MM.1S (cell line): ENCODE measurements around the gene TSPAN4.

Experiments used
- DNase-seq: peaks from one replicate; pipeline ENCODE4 v3.0.0-alpha.2; 2015
- H2AFZ ChIP-seq: fragments of 300-600 bp; sonication (generic); 2 replicates; pipeline ENCODE4 v1.6.0; 2016; ENCODE audit warnings: antibody characterized with exemption, low read length
- H3F3A ChIP-seq: fragments of 300-600 bp; sonication (generic); 2 replicates; pipeline ENCODE4 v1.6.1; 2016; ENCODE audit warnings: mild to moderate bottlenecking, antibody characterized with exemption, low read length, moderate library complexity, mixed read lengths; ENCODE audit not compliant: insufficient read depth
- H3K27ac ChIP-seq: fragments of 300-600 bp; sonication (generic); 2 replicates; pipeline ENCODE4 v1.5.1; 2016; ENCODE audit warnings: mild to moderate bottlenecking, low read length
- H3K27me3 ChIP-seq: fragments of 300-600 bp; sonication (generic); replicated peaks from 2 replicates; pipeline ENCODE4 v1.6.0; 2016; ENCODE audit warnings: low read length; ENCODE audit not compliant: insufficient read depth
- H3K36me3 ChIP-seq: fragments of 300-600 bp; sonication (generic); replicated peaks from 2 replicates; pipeline ENCODE4 v1.6.1; 2016; ENCODE audit warnings: mild to moderate bottlenecking, low read length, mixed read lengths; ENCODE audit not compliant: insufficient read depth
- H3K4me1 ChIP-seq: fragments of 300-600 bp; sonication (generic); 2 replicates; pipeline ENCODE4 v1.6.1; 2016; ENCODE audit warnings: low read length, mixed read lengths
- H3K4me2 ChIP-seq: fragments of 300-600 bp; sonication (generic); 2 replicates; pipeline ENCODE4 v1.6.0; 2016; ENCODE audit warnings: low read depth, low read length
- H3K4me3 ChIP-seq: fragments of 300-600 bp; sonication (generic); 2 replicates; pipeline ENCODE4 v1.5.1; 2016; ENCODE audit warnings: low read length, mixed read lengths
- H3K79me2 ChIP-seq: fragments of 300-600 bp; sonication (generic); 2 replicates; pipeline ENCODE4 v1.6.1; 2016; ENCODE audit warnings: mixed run types, low read length, mixed read lengths
- H3K9ac ChIP-seq: fragments of 300-600 bp; sonication (generic); 2 replicates; pipeline ENCODE4 v1.6.1; 2016; ENCODE audit warnings: low read length, mixed read lengths
- H3K9me2 ChIP-seq: fragments of 300-600 bp; sonication (generic); replicated peaks from 2 replicates; pipeline ENCODE4 v1.6.1; 2016; ENCODE audit warnings: mild to moderate bottlenecking, low read length, mixed read lengths; ENCODE audit not compliant: insufficient read depth
- H3K9me3 ChIP-seq: fragments of 300-600 bp; sonication (generic); replicated peaks from 2 replicates; pipeline ENCODE4 v1.6.1; 2016; ENCODE audit warnings: mild to moderate bottlenecking, low read length, mixed read lengths; ENCODE audit not compliant: insufficient read depth
- H4K20me1 ChIP-seq: fragments of 300-600 bp; sonication (generic); 2 replicates; pipeline ENCODE4 v1.6.1; 2016; ENCODE audit warnings: mild to moderate bottlenecking, low read length, moderate library complexity, mixed read lengths; ENCODE audit not compliant: insufficient read depth
- CTCF ChIP-seq: fragments of 300-600 bp; sonication (generic); IDR thresholded peaks from 2 replicates; pipeline ENCODE4 v1.5.1; 2016; ENCODE audit warnings: antibody characterized with exemption, low read length, mixed read lengths
- EZH2 ChIP-seq: fragments of 300-600 bp; sonication (generic); optimal IDR thresholded peaks from 2 replicates; pipeline ENCODE3; 2017; ENCODE audit warnings: low read depth, mild to moderate bottlenecking, antibody characterized with exemption, low read length, mixed read lengths
- EZH2phosphoT487 ChIP-seq: fragments of 300-600 bp; sonication (generic); IDR thresholded peaks from 2 replicates; pipeline ENCODE4 v1.6.1; 2018; ENCODE audit warnings: antibody characterized with exemption, low read length

Gene TSPAN4

GRCh38 chr11:832529-833113 is 10.0 kb upstream of the TSPAN4 start, which contains the start of gene CD151:
Gene CD151 (plus strand): TSS chr11:832952. CDS start chr11:836070, 3,118 bp downstream.
- Histone ChIP-seq H3K4me1 (peaks cover 21% of the 10 kb centered on the region), H3K79me2 (peaks cover 6% of the 10 kb centered on the region)
- DNase-seq: peak; percentile 59

GRCh38 chr11:833114-833791 is 9.4 kb upstream of the TSPAN4 start:
- no peaks in the 10 kb centered on the region for H3K9me2 ChIP-seq
- H3K27ac ChIP-seq: no peak overlapping the region
- H3K79me2 ChIP-seq: peaks cover 6% of the 10 kb centered on the region
- H3K36me3 ChIP-seq: no peaks in the 10 kb centered on the region
- H2AFZ ChIP-seq: no peak overlapping the region
- H3K4me1 ChIP-seq: peaks cover 21% of the 10 kb centered on the region
- peak overlapping the region; percentile 93 for H3K4me2 ChIP-seq
- H3K9ac ChIP-seq: peak overlapping the region; percentile 58; the same call in 1 of the 2 replicates
- H3K9me3 ChIP-seq: no peaks in the 10 kb centered on the region
- TF ChIP-seq EZH2phosphoT487 (no peak), EZH2 (no peak), CTCF (no peak)
- peak overlapping the region; percentile 62 for H3K4me3 ChIP-seq
- H4K20me1 ChIP-seq: no peaks in the 10 kb centered on the region
- H3K27me3 ChIP-seq: peaks cover 15% of the 10 kb centered on the region
- peaks cover 1% of the 10 kb centered on the region; the same call in 1 of the 2 replicates for H3F3A ChIP-seq
- peak; percentile 33 for DNase-seq

More at GRCh38 chr11:832529-833113, 10.0 kb upstream of the TSPAN4 start, which contains the start of gene CD151:
- Histone ChIP-seq H3K27ac (no peak within 1 kb of the TSS), H4K20me1 (no peaks in the 10 kb centered on the region), H3K9me3 (no peaks in the 10 kb centered on the region), H3K9ac (peak within 1 kb of the TSS; percentile 58; the same call in 1 of the 2 replicates), H3F3A (peaks cover 5% of the 10 kb centered on the region; the same call in 1 of the 2 replicates), H3K4me2 (peak within 1 kb of the TSS; percentile 93), H3K4me3 (peak within 1 kb of the TSS; percentile 70), H3K27me3 (peaks cover 15% of the 10 kb centered on the region), H3K36me3 (no peaks in the 10 kb centered on the region), H3K9me2 (no peaks in the 10 kb centered on the region), H2AFZ (peak within 1 kb of the TSS; percentile 78)
- TF ChIP-seq CTCF: no peak
- no peak for TF ChIP-seq EZH2phosphoT487
- no peak for TF ChIP-seq EZH2

- Histone ChIP-seq H3K4me2 (peak overlapping the region; percentile 93; the same call in 1 of the 2 replicates), H4K20me1 (no peaks in the 10 kb centered on the region), H3K27ac (no peak overlapping the region), H3K79me2 (peaks cover 6% of the 10 kb centered on the region), H3K9me2 (no peaks in the 10 kb centered on the region), H3K4me3 (peak overlapping the region; percentile 62), H3K9ac (no peak overlapping the region), H3K27me3 (peaks cover 14% of the 10 kb centered on the region), H3K9me3 (no peaks in the 10 kb centered on the region), H2AFZ (no peak overlapping the region), H3K4me1 (peaks cover 20% of the 10 kb centered on the region), H3K36me3 (no peaks in the 10 kb centered on the region), H3F3A (no peaks in the 10 kb centered on the region)
- no peak for DNase-seq
- TF ChIP-seq EZH2phosphoT487: no peak
- no peak for TF ChIP-seq CTCF
- TF ChIP-seq EZH2: no peak
Measured at GRCh38 chr11:833849-834311, 8.8 kb upstream of the TSPAN4 start.
